ENCODE measurements around the gene CEP83. TPM values are rescaled to one million over a fixed set of nuclear protein-coding genes. Genes with fewer than 3 reads are reported as not detected.
"Not testable (repeated sequence)": the region's sequence is repeated elsewhere in the genome, so short reads cannot be mapped to it uniquely, and the experiment has no call there.

The CEP83 gene
- total and polyA plus RNA-seq, 2 experiments from 2014 or later: 29.8 to 33.7 TPM

GRCh38 chr12:94318181-94318580 lies 141.5 kb downstream of the CEP83 start:
- ATAC-seq: no peak
- Histone ChIP-seq H3K4me2 (no peak overlapping the region), H3K9me2 (ENCODE audit: insufficient read depth) (0 out of 2 replicates have a peak, but pooled peaks cover 5% of the 10 kb centered on the region), H3K36me3 (ENCODE audit: insufficient read depth) (peaks cover 30% of the 10 kb centered on the region), H3K27ac (ENCODE audit: low read depth) (no peak overlapping the region), H3K27me3 (ENCODE audit: insufficient read depth) (no peaks in the 10 kb centered on the region), H2AFZ (no peak overlapping the region), H3K4me1 (ENCODE audit: insufficient read depth) (no peaks in the 10 kb centered on the region), H3K4me3 (no peak overlapping the region), H3F3A (replicated peaks; ENCODE audit: low read depth) (no peaks in the 10 kb centered on the region), H4K20me1 (replicated peaks; ENCODE audit: insufficient read depth) (no peaks in the 10 kb centered on the region), H3K79me2 (replicated peaks; ENCODE audit: insufficient read depth) (no peaks in the 10 kb centered on the region)
- no peak overlapping the region for H3K27ac Mint-ChIP-seq
- peaks cover 67% of the 10 kb centered on the region for H3K36me3 Mint-ChIP-seq (ENCODE audit: low read depth)
- no peaks in the 10 kb centered on the region for H3K4me1 Mint-ChIP-seq
- peaks cover 53% of the 10 kb centered on the region for H3K9me3 Mint-ChIP-seq
- TF ChIP-seq REST (IDR thresholded peaks at IDR 0.05; ENCODE audit: unreplicated experiment) (no peak), NANOG (IDR thresholded peaks at IDR 0.05; ENCODE audit: borderline replicate concordance) (no peak), JUNB (IDR thresholded peaks at IDR 0.05; ENCODE audit: unreplicated experiment) (no peak), ZNF462 (CRISPR knock-in tag; IDR thresholded peaks at IDR 0.05) (no peak), EZH2 (IDR thresholded peaks at IDR 0.05; ENCODE audit: low read depth, unreplicated experiment) (no peak), ZNF114 (CRISPR knock-in tag; IDR thresholded peaks at IDR 0.05) (no peak), POLR2AphosphoS5 (IDR thresholded peaks at IDR 0.05; ENCODE audit: low read depth) (no peak), ZNF331 (CRISPR knock-in tag; IDR thresholded peaks at IDR 0.05; ENCODE audit: low read depth) (no peak)
- TF ChIP-seq, protein P1, sequence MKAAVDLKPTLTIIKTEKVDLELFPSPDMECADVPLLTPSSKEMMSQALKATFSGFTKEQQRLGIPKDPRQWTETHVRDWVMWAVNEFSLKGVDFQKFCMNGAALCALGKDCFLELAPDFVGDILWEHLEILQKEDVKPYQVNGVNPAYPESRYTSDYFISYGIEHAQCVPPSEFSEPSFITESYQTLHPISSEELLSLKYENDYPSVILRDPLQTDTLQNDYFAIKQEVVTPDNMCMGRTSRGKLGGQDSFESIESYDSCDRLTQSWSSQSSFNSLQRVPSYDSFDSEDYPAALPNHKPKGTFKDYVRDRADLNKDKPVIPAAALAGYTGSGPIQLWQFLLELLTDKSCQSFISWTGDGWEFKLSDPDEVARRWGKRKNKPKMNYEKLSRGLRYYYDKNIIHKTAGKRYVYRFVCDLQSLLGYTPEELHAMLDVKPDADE (IDR thresholded peaks at IDR 0.05): no peak
- DNase-seq (ENCODE audit: low spot score): no peak
- H3K4me3 Mint-ChIP-seq: no peak overlapping the region
- H3K27me3 Mint-ChIP-seq (ENCODE audit: insufficient read depth, low read depth, poor library complexity): peaks cover 4% of the 10 kb centered on the region

DNA sequence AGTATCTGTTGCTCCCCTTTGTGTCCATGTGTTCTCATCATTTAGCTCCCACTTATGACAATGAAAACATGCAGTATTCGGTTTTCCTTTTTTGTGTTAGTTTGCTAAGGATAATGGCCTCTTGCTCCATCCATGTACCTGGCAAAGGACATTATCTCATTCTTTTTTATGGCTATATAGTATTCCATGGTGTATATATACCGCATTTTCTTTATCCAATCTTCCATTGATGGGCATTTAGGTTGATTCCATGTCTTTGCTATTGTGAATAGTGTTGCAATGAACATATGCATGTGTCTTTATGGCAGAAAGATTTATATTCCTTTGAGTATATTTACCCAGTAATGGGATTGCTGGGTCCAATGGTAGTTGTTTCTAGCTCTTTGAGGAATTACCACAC lies 143.1 kb downstream of the CEP83 start:
- not testable (repeated sequence) for H3K9me2 ChIP-seq (ENCODE audit: insufficient read depth); H3K27ac Mint-ChIP-seq; H4K20me1 ChIP-seq (replicated peaks; ENCODE audit: insufficient read depth); H3K4me3 Mint-ChIP-seq; H3K27me3 Mint-ChIP-seq (ENCODE audit: insufficient read depth, low read depth, poor library complexity); ATAC-seq; H2AFZ ChIP-seq; H3K4me2 ChIP-seq; H3K27me3 ChIP-seq (ENCODE audit: insufficient read depth); H3K4me1 Mint-ChIP-seq; H3K79me2 ChIP-seq (replicated peaks; ENCODE audit: insufficient read depth); H3F3A ChIP-seq (replicated peaks; ENCODE audit: low read depth); DNase-seq (ENCODE audit: low spot score); H3K4me3 ChIP-seq; H3K27ac ChIP-seq (ENCODE audit: low read depth); H3K4me1 ChIP-seq (ENCODE audit: insufficient read depth)
- H3K36me3 Mint-ChIP-seq (ENCODE audit: low read depth): peaks cover 51% of the 10 kb centered on the region
- H3K9me3 Mint-ChIP-seq: peaks cover 50% of the 10 kb centered on the region
- peaks cover 24% of the 10 kb centered on the region for H3K36me3 ChIP-seq (ENCODE audit: insufficient read depth)

All from GM23338 (cell line).